ENCODE results near the gene PRKG1.

The PRKG1 gene

GRCh38 chr10:51900180-51900579 is 825.9 kb downstream of the PRKG1 start:
- TF ChIP-seq, protein P1, sequence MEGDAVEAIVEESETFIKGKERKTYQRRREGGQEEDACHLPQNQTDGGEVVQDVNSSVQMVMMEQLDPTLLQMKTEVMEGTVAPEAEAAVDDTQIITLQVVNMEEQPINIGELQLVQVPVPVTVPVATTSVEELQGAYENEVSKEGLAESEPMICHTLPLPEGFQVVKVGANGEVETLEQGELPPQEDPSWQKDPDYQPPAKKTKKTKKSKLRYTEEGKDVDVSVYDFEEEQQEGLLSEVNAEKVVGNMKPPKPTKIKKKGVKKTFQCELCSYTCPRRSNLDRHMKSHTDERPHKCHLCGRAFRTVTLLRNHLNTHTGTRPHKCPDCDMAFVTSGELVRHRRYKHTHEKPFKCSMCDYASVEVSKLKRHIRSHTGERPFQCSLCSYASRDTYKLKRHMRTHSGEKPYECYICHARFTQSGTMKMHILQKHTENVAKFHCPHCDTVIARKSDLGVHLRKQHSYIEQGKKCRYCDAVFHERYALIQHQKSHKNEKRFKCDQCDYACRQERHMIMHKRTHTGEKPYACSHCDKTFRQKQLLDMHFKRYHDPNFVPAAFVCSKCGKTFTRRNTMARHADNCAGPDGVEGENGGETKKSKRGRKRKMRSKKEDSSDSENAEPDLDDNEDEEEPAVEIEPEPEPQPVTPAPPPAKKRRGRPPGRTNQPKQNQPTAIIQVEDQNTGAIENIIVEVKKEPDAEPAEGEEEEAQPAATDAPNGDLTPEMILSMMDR (IDR thresholded peaks at IDR 0.05; ENCODE audit: extremely low read depth, insufficient read depth, missing control alignments) = no peak
- DNase-seq (ENCODE audit: low spot score) = no peak
- in situ Hi-C loops (cut with MboI; ENCODE audit: low pct_unique_long_range_greater_than_20kb, low sequenced_read_pairs, unreplicated experiment) = no loop called here

DNA sequence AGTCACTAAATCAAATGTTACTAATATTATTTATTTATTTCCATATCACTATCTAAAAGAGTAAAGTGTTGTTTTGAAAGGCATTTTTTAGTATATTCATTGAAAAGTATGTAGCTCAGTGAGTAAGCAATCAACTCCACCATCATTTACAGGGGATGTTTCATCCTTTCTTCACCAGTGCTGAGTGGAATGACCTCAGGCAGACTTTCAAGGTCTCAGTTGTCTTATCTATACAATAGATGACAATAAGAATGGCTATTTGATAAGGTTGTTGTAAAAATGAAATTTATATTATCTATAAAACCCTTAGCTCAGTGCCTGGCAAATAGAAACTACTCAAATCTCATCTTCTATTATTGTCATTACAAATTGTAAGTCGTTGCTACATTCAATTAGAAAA is 829.4 kb downstream of the PRKG1 start:
- no peak for DNase-seq (ENCODE audit: low spot score)
- TF ChIP-seq, protein P1 (IDR thresholded peaks at IDR 0.05; ENCODE audit: extremely low read depth, insufficient read depth, missing control alignments) = no peak
- in situ Hi-C loops (cut with MboI; ENCODE audit: low pct_unique_long_range_greater_than_20kb, low sequenced_read_pairs, unreplicated experiment) = no loop called here

DNA sequence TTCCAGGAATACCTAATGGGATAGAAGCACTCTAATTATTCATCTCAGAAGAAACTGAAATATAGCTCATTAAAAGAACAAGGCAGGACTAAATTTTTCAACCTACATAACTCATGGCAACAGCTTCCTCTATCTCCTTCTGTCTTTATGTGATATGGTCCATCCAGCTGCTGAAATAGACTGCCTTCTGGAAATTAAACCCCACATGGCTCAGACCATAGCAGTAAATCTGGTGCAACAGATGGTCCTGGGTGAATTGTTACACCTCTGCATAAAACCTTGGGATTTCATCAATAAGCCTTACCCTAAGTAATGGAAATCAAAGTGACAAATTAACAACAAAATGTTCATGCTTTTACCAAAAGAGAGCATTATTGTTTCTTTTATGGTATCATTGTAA is 830.7 kb downstream of the PRKG1 start:
- TF ChIP-seq, protein P1 (IDR thresholded peaks at IDR 0.05; ENCODE audit: extremely low read depth, insufficient read depth, missing control alignments) = no peak
- in situ Hi-C loops (cut with MboI; ENCODE audit: low pct_unique_long_range_greater_than_20kb, low sequenced_read_pairs, unreplicated experiment) = no loop called here
- no peak for DNase-seq (ENCODE audit: low spot score)

DNA sequence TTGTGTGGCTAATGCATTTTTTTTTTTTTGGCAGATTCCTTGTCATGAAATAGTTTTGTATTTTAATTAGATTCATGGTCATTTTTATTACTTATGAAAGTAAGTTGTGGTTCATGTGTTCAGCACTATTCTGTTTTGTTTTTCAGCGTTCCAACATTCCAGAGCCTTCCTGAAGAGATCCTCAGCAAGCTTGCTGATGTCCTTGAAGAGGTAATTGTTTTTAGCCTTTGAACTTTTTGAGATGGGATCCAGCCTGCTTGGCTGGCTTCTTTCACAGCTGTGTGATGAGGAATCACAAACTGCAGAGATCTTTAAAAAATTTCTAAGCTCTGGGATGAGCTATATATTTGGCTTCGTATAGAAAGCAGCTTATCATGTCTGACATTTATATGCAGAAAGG is 833.1 kb downstream of the PRKG1 start:
- TF ChIP-seq, protein P1 (IDR thresholded peaks at IDR 0.05; ENCODE audit: extremely low read depth, insufficient read depth, missing control alignments) = no peak
- DNase-seq (ENCODE audit: low spot score) = no peak
- in situ Hi-C loops (cut with MboI; ENCODE audit: low pct_unique_long_range_greater_than_20kb, low sequenced_read_pairs, unreplicated experiment) = no loop called here

GRCh38 chr10:51910189-51910588 is 835.9 kb downstream of the PRKG1 start:
- TF ChIP-seq, protein P1 (IDR thresholded peaks at IDR 0.05; ENCODE audit: extremely low read depth, insufficient read depth, missing control alignments) = no peak
- no peak for DNase-seq (ENCODE audit: low spot score)
- in situ Hi-C loops (cut with MboI; ENCODE audit: low pct_unique_long_range_greater_than_20kb, low sequenced_read_pairs, unreplicated experiment) = no loop called here

DNA sequence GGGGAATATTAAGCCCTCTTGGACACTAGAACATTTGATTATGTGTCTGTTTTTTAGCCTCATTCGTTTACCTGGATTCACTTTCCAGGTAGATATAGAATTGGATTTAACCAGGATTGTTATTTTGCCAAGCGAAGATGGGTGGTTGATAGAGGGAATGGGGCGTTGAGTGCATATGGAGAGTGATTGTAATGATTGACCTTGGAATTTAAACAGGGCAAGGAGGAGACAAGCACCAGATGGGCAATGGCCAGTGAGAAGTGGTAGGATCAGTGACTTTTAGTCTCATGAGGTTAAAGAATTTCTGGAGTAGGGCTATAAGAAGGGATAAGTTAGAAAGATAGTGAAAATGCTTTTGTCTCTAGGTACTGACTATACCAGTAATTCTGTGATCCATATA is 836.3 kb downstream of the PRKG1 start:
- DNase-seq (ENCODE audit: low spot score) = no peak
- TF ChIP-seq, protein P1 (IDR thresholded peaks at IDR 0.05; ENCODE audit: extremely low read depth, insufficient read depth, missing control alignments) = no peak
- in situ Hi-C loops (cut with MboI; ENCODE audit: low pct_unique_long_range_greater_than_20kb, low sequenced_read_pairs, unreplicated experiment) = no loop called here

GRCh38 chr10:51911723-51912122 is 837.4 kb downstream of the PRKG1 start:
- TF ChIP-seq, protein P1 (IDR thresholded peaks at IDR 0.05; ENCODE audit: extremely low read depth, insufficient read depth, missing control alignments) = no peak
- in situ Hi-C loops (cut with MboI; ENCODE audit: low pct_unique_long_range_greater_than_20kb, low sequenced_read_pairs, unreplicated experiment) = no loop called here
- no peak for DNase-seq (ENCODE audit: low spot score)
